K562 (cell line): Measurements from ENCODE around the gene SLC6A20. TPM values are rescaled to one million over a fixed set of nuclear protein-coding genes. Genes with fewer than 3 reads are reported as not detected.

Source experiments
- ATAC-seq: fragments of 200-7000 bp; cut with Tn5 transposase; 3 replicates; pipeline ENCODE4 v1.9.1; 2020; ENCODE audit warnings: moderate library complexity
- BruUV-seq: library from RNA; stranded (reverse); fragments of 400-500 nt; replicated peaks from 2 replicates; lab custom pipeline; 2021; lab: Mats Ljungman, UMichigan
- CTCF ChIA-PET: fragments of 300-600 bp; formaldehyde crosslinking; extraction: SDS; loops from one replicate; lab custom pipeline; 2021; ENCODE audit warnings: low intra/inter-chr PET ratio; lab: Yijun Ruan, JAX
- POLR2A ChIA-PET: fragments of 300-600, 350-650 bp; sonication (Branson Sonifier 250); formaldehyde crosslinking; extraction: SDS; loops from one replicate; lab custom pipeline; 2021; ENCODE audit warnings: antibody characterized with exemption, inconsistent platforms; lab: Yijun Ruan, JAX
- DNase-seq, 4 experiments: peaks; one replicate each; pipeline versions ENCODE4 v3.0.0 to v3.0.0-alpha.2; 2011 to 2018; ENCODE audit warnings: low spot score in 3 of 4, mixed read lengths in 3 of 4; ENCODE audit errors: extremely low read depth in 1 of 4
- FAIRE-seq: peaks from 2 replicates; lab custom pipeline; 2011; peaks lifted over from hg19 to GRCh38; lab: Jason Lieb, UNC
- H2AFZ ChIP-seq: 2 replicates; pipeline ENCODE4 v1.6.0; 2011; ENCODE audit warnings: low read depth, low read length, control low read depth, inconsistent platforms
- H3K27ac ChIP-seq: fragments of 200-600 bp; 3 replicates; pipeline ENCODE4 v1.8.0; 2011; ENCODE audit warnings: low read depth, mild to moderate bottlenecking, control low read depth, inconsistent platforms, low read length, moderate library complexity, mixed read lengths; ENCODE audit errors: extremely low read depth
- H3K27me3 ChIP-seq, 2 experiments: fragments of 300-600 bp in 1 of 2; 2 replicates in 1 of 2; 3 replicates in 1 of 2; pipeline versions ENCODE4 v1.6.0 to v1.8.0; 2011; ENCODE audit warnings: inconsistent platforms in 2 of 2, low read length in 2 of 2, mild to moderate bottlenecking in 1 of 2, mixed read lengths in 1 of 2, moderate library complexity in 1 of 2; ENCODE audit not compliant: control insufficient read depth in 2 of 2, insufficient read depth in 2 of 2
- H3K36me3 ChIP-seq: fragments of 300-600 bp; 3 replicates; pipeline ENCODE4 v1.8.0; 2011; ENCODE audit warnings: mild to moderate bottlenecking, low read length, inconsistent platforms; ENCODE audit not compliant: control insufficient read depth, insufficient read depth
- H3K4me1 ChIP-seq, 2 experiments: fragments of 200-600 bp in 1 of 2; replicated peaks in 1 of 2; 2 replicates in 1 of 2; 3 replicates in 1 of 2; pipeline versions ENCODE4 v1.5.1 to v1.8.0; 2011; ENCODE audit warnings: inconsistent platforms in 2 of 2, low read length in 2 of 2, mild to moderate bottlenecking in 1 of 2, mixed read lengths in 1 of 2, moderate library complexity in 1 of 2; ENCODE audit not compliant: control insufficient read depth in 2 of 2, insufficient read depth in 2 of 2
- H3K4me2 ChIP-seq: 2 replicates; pipeline ENCODE4 v1.6.1; 2011; ENCODE audit warnings: low read length, control low read depth, inconsistent platforms, mixed read lengths; ENCODE audit not compliant: insufficient read depth
- H3K4me3 ChIP-seq: fragments of 200-600 bp; sonication (generic), shearing (Covaris generic); 2 replicates; pipeline ENCODE4 v1.5.1; 2016; ENCODE audit warnings: control low read depth, inconsistent platforms
- H3K79me2 ChIP-seq: fragments of 200-600 bp; 3 replicates; pipeline ENCODE4 v1.8.0; 2011; ENCODE audit warnings: low read length, inconsistent platforms; ENCODE audit not compliant: control insufficient read depth, insufficient read depth
- H3K9ac ChIP-seq, 2 experiments: 2 replicates each; pipeline versions ENCODE4 v1.6.0 to v1.6.1; 2011; ENCODE audit warnings: low read depth in 2 of 2, low read length in 2 of 2, control low read depth in 1 of 2, inconsistent platforms in 1 of 2, mild to moderate bottlenecking in 1 of 2, mixed read lengths in 1 of 2; ENCODE audit not compliant: insufficient read depth in 1 of 2
- H3K9me1 ChIP-seq: one replicate; pipeline ENCODE4 v1.6.0; 2011; ENCODE audit warnings: inconsistent platforms, mild to moderate bottlenecking, low read length, moderate library complexity; ENCODE audit not compliant: control insufficient read depth, insufficient read depth
- H3K9me3 ChIP-seq: replicated peaks from 2 replicates; pipeline ENCODE4 v1.5.1; 2011; ENCODE audit warnings: low read depth, low read length, inconsistent platforms; ENCODE audit not compliant: control insufficient read depth, insufficient read depth
- H4K20me1 ChIP-seq: replicated peaks from 2 replicates; pipeline ENCODE4 v1.6.1; 2011; ENCODE audit warnings: low read length, inconsistent platforms, mixed read lengths; ENCODE audit not compliant: control insufficient read depth, insufficient read depth
- BACH1 ChIP-seq: fragments of 200-800 bp; sonication (Bioruptor generic); IDR thresholded peaks from 2 replicates; pipeline ENCODE4 v1.6.1; 2016; ENCODE audit warnings: missing genetic modification characterization, missing compliant biosample characterization
- FOSL1 ChIP-seq: fragments of 200-800 bp; sonication (Bioruptor generic); conservative IDR thresholded peaks from 2 replicates; pipeline ENCODE4 v1.6.1; 2016; ENCODE audit warnings: missing genetic modification characterization, missing compliant biosample characterization
- MBD2 ChIP-seq: sonication (generic); IDR thresholded peaks from 2 replicates; pipeline ENCODE4 v1.6.1; 2016; ENCODE audit warnings: low read depth, borderline replicate concordance
- MCM2 ChIP-seq: fragments of 450-650 bp; IDR thresholded peaks from 2 replicates; pipeline ENCODE4 v1.6.1; 2017; ENCODE audit warnings: low read depth, mild to moderate bottlenecking
- NFRKB ChIP-seq: fragments of 450-650 bp; IDR thresholded peaks from 2 replicates; pipeline ENCODE4 v1.6.1; 2016; ENCODE audit warnings: low read depth
- PRPF4 ChIP-seq: fragments of 200-400 bp; formaldehyde crosslinking; IDR thresholded peaks from one replicate; pipeline ENCODE4 v1.6.1; 2017; ENCODE audit warnings: low read length, low read depth, mild to moderate bottlenecking; ENCODE audit not compliant: insufficient read depth, poor library complexity, severe bottlenecking
- RFX5 ChIP-seq: IDR thresholded peaks from 2 replicates; pipeline ENCODE4 v1.6.1; 2011; ENCODE audit warnings: low read depth, mild to moderate bottlenecking, improper control_type of control experiment, low read length
- SNIP1 ChIP-seq: fragments of 450-650 bp; IDR thresholded peaks from 2 replicates; pipeline ENCODE4 v1.7.1; 2017; ENCODE audit warnings: low read depth, mild to moderate bottlenecking
- TRIM28 ChIP-seq: fragments of 450-650 bp; IDR thresholded peaks from 2 replicates; pipeline ENCODE4 v1.6.1; 2017
- YBX1 ChIP-seq: fragments of 450-650 bp; IDR thresholded peaks from 2 replicates; pipeline ENCODE4 v1.7.1; 2016; ENCODE audit warnings: mild to moderate bottlenecking
- ZNF121 ChIP-seq: sonication (generic); formaldehyde crosslinking; conservative IDR thresholded peaks from 2 replicates; pipeline ENCODE4 v1.8.0; 2022; ENCODE audit warnings: missing genetic modification reagents
- ZNF644 ChIP-seq: fragments of 200-800 bp; sonication (Bioruptor generic); IDR thresholded peaks from 2 replicates; pipeline ENCODE4 v1.6.1; 2016; ENCODE audit warnings: low read depth, missing genetic modification characterization, missing compliant biosample characterization
- ZNF76 ChIP-seq: fragments of 250-450 bp; sonication (Bioruptor Pico); IDR thresholded peaks from 2 replicates; pipeline ENCODE4 v1.4.0; 2020; ENCODE audit warnings: mild to moderate bottlenecking, moderate library complexity, borderline replicate concordance
- WGBS: fragments of 100-300 bp; shearing (Covaris generic); methylation state at CpG from one replicate; pipeline ENCODE4 v1.1.6; 2016; ENCODE audit warnings: low coverage, mixed read lengths; ENCODE audit not compliant: insufficient coverage; ENCODE audit errors: missing lambda C conversion rate; 5-methylcytosine and 5-hydroxymethylcytosine counted together
- in situ Hi-C: fragments of 300-500 bp; cut with MboI; formaldehyde crosslinking; loops from 4 replicates; pipeline ENCODE4 v1.15.0; 2018; ENCODE audit warnings: inconsistent platforms, mixed read lengths
- intact Hi-C: fragments of 100-400 bp; cut with micrococcal nuclease; formaldehyde crosslinking; loops from 2 replicates; pipeline ENCODE4 v1.14.2; 2022
- polyA plus RNA-seq, 8 experiments: library from polyadenylated mRNA; depleted of rRNA in 4 of 8; stranded (reverse) in 5 of 8; unstranded in 3 of 8; fragments of >200 nt; fragmentation: Nextera tagmentation in 2 of 8; fragmentation: Illumina TruSeq in 1 of 8; extraction: Ambion mirVana in 2 of 8; extraction: Trizol in 1 of 8; gene quantifications; 2 replicates each; pipeline versions ENCODE4 v1.2.1 to v1.2.3, GENCODE V29; 2011 to 2014; ENCODE audit warnings: inconsistent platforms in 1 of 8, missing spikeins in 1 of 8
- total RNA-seq, 7 experiments: library from RNA; depleted of rRNA in 6 of 7; stranded (reverse); fragments of >200 nt in 6 of 7; fragmentation: Illumina TruSeq in 2 of 7; extraction: Trizol in 2 of 7; gene quantifications; 2 replicates each; pipeline versions ENCODE4 v1.2.1 to v1.2.3, GENCODE V29; 2011 to 2021; ENCODE audit warnings: low replicate concordance in 1 of 7
- TF ChIP-seq, protein P1 (sequence below), 2 experiments: fragments of 450-650 bp; IDR thresholded peaks; 2 replicates each; pipeline ENCODE4 v1.6.1; 2016

The SLC6A20 gene
- total and polyA plus RNA-seq, 9 of the 15 experiments (the other 6 are each of a cell fraction or from before 2014, with no cell fraction given), result not detected

DNA sequence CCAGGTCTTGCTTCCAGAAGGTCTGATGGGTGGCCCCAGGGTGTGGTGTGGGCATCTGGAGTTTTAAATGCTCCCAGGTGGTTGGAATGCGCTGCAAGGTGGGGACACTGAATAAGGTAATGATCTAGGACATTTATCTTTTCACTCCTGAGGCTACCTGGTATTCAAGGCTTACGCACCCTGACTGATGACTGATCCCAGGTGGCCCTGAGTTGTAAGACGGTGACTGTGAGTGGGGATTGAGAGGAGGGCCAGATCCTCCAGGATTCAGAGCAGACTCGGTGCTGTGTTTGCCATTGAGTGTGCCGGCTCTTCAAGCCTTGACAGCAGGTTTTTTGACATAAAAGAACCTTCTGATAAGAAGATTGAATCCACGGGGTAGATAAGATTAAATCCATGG lies 40.3 kb downstream of the SLC6A20 start:
- Histone ChIP-seq H3K27me3 (peaks cover 36 to 66% of the 10 kb centered on the region in 2 experiments), H3K4me1 (peaks cover 0 to 8% of the 10 kb centered on the region in 2 experiments; a peak in 3 of 5 replicates), H2AFZ (no peak overlapping the region), H3K9me3 (no peaks in the 10 kb centered on the region), H3K9ac (no peak overlapping the region), H3K4me2 (no peak overlapping the region), H3K4me3 (no peak overlapping the region), H3K36me3 (no peaks in the 10 kb centered on the region), H3K9me1 (no peaks in the 10 kb centered on the region), H3K27ac (no peak overlapping the region), H4K20me1 (no peaks in the 10 kb centered on the region), H3K79me2 (no peaks in the 10 kb centered on the region)
- intact Hi-C loops (no loop called here), in situ Hi-C loops (loop anchor here (10.0 kb wide), 1 partner anchor 319 kb away; no protein-coding TSS in a partner anchor)
- FAIRE-seq (no peak), ATAC-seq (no peak), DNase-seq (no peak)
- no TSS peak for BruUV-seq
- POLR2A ChIA-PET, result no interaction called here
- 7% methylated on average over 6 of the region's 6 CpGs for WGBS
- no peak for TF ChIP-seq SNIP1
- no peak for TF ChIP-seq TRIM28
- no peak for TF ChIP-seq RFX5
- TF ChIP-seq ZNF644 (tag), result no peak
- TF ChIP-seq, protein P1, sequence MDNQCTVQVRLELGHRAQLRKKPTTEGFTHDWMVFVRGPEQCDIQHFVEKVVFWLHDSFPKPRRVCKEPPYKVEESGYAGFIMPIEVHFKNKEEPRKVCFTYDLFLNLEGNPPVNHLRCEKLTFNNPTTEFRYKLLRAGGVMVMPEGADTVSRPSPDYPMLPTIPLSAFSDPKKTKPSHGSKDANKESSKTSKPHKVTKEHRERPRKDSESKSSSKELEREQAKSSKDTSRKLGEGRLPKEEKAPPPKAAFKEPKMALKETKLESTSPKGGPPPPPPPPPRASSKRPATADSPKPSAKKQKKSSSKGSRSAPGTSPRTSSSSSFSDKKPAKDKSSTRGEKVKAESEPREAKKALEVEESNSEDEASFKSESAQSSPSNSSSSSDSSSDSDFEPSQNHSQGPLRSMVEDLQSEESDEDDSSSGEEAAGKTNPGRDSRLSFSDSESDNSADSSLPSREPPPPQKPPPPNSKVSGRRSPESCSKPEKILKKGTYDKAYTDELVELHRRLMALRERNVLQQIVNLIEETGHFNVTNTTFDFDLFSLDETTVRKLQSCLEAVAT (IDR thresholded peaks at IDR 0.05), result no peak
- no peak for TF ChIP-seq NFRKB
- TF ChIP-seq YBX1, result no peak
- no peak for TF ChIP-seq MCM2
- TF ChIP-seq PRPF4, result no peak
- no peak for TF ChIP-seq FOSL1 (tag)
- TF ChIP-seq MBD2, result no peak
- no peak for TF ChIP-seq ZNF121 (CRISPR knock-in tag)
- no peak for TF ChIP-seq BACH1 (tag)
- TF ChIP-seq ZNF76 (CRISPR knock-in tag), result no peak
- CTCF ChIA-PET, result no interaction called here
